Neural cell (in vitro differentiated cells): ENCODE results near the gene TRAF2. TPM values are rescaled to one million over a fixed set of nuclear protein-coding genes. Genes with fewer than 3 reads are reported as not detected.

Experiments
- H2AFZ ChIP-seq: fragments of 200-600, 300-800 bp; sonication (generic), shearing (Covaris generic); 2 replicates; pipeline ENCODE4 v1.6.0; 2014; ENCODE audit warnings: low read depth, mild to moderate bottlenecking, antibody characterized with exemption, low read length, moderate library complexity
- H3F3A ChIP-seq: fragments of 200-600 bp; shearing (Covaris generic); 2 replicates; pipeline ENCODE4 v1.6.1; 2016; ENCODE audit warnings: mild to moderate bottlenecking, moderate library complexity, mixed read lengths, antibody characterized with exemption, low read length; ENCODE audit not compliant: insufficient read depth, poor library complexity, severe bottlenecking
- H3K27ac ChIP-seq: fragments of 200-600, 300-800 bp; sonication (generic), shearing (Covaris generic); 2 replicates; pipeline ENCODE4 v1.5.1; 2014; ENCODE audit warnings: mild to moderate bottlenecking, low read length, moderate library complexity
- H3K27me3 ChIP-seq: fragments of 300-800, 200-600 bp; sonication (generic), shearing (Covaris generic); 2 replicates; pipeline ENCODE4 v1.6.0; 2014; ENCODE audit warnings: mild to moderate bottlenecking, low read depth, low read length, moderate library complexity; ENCODE audit not compliant: insufficient read depth
- H3K36me3 ChIP-seq: fragments of 300-800, 200-600 bp; sonication (generic), shearing (Covaris generic); 2 replicates; pipeline ENCODE4 v1.5.1; 2014; ENCODE audit warnings: mild to moderate bottlenecking, antibody characterized with exemption, low read length, moderate library complexity; ENCODE audit not compliant: insufficient read depth
- H3K4me2 ChIP-seq: fragments of 300-800, 200-600 bp; sonication (generic), shearing (Covaris generic); 2 replicates; pipeline ENCODE4 v1.6.0; 2014; ENCODE audit warnings: mild to moderate bottlenecking, low read length
- H3K4me3 ChIP-seq: fragments of 300-800, 200-600 bp; sonication (generic), shearing (Covaris generic); 2 replicates; pipeline ENCODE4 v1.5.1; 2014; ENCODE audit warnings: mild to moderate bottlenecking, low read length, moderate library complexity
- H3K79me2 ChIP-seq: fragments of 200-600 bp; shearing (Covaris generic); replicated peaks from 2 replicates; pipeline ENCODE4 v1.6.0; 2014; ENCODE audit warnings: mild to moderate bottlenecking, low read length, moderate library complexity; ENCODE audit not compliant: insufficient read depth
- H3K9ac ChIP-seq: fragments of 300-800, 200-600 bp; sonication (generic), shearing (Covaris generic); 2 replicates; pipeline ENCODE4 v1.6.1; 2016; ENCODE audit warnings: mild to moderate bottlenecking, low read length, mixed read lengths
- H3K9me2 ChIP-seq: fragments of 200-600 bp; shearing (Covaris generic); 2 replicates; pipeline ENCODE4 v1.6.1; 2016; ENCODE audit warnings: mild to moderate bottlenecking, low read length, mixed read lengths; ENCODE audit not compliant: insufficient read depth
- H3K9me3 ChIP-seq: fragments of 200-600, 300-800 bp; sonication (generic), shearing (Covaris generic); 2 replicates; pipeline ENCODE4 v1.6.1; 2016; ENCODE audit warnings: mild to moderate bottlenecking, mixed run types, low read length, moderate library complexity, mixed read lengths
- H4K20me1 ChIP-seq: fragments of 200-600 bp; shearing (Covaris generic); 2 replicates; pipeline ENCODE4 v1.6.1; 2016; ENCODE audit warnings: mild to moderate bottlenecking, mixed run types; ENCODE audit not compliant: insufficient read depth
- CTCF ChIP-seq: fragments of 450-650 bp; IDR thresholded peaks from 2 replicates; pipeline ENCODE4 v1.5.1; 2014; ENCODE audit warnings: antibody characterized with exemption, mild to moderate bottlenecking, moderate library complexity; ENCODE audit not compliant: poor library complexity, severe bottlenecking
- EP300 ChIP-seq: fragments of 450-650 bp; conservative IDR thresholded peaks from 2 replicates; pipeline ENCODE4 v1.6.1; 2014; ENCODE audit warnings: antibody characterized with exemption, mild to moderate bottlenecking, moderate library complexity; ENCODE audit not compliant: poor library complexity, severe bottlenecking
- EZH2 ChIP-seq: fragments of 200-600, 300-800 bp; shearing (Covaris generic), sonication (generic); IDR thresholded peaks from 2 replicates; pipeline ENCODE4 v1.6.1; 2014; ENCODE audit warnings: antibody characterized with exemption, low read length, borderline replicate concordance, mild to moderate bottlenecking; ENCODE audit not compliant: insufficient read depth, poor library complexity, severe bottlenecking
- MXI1 ChIP-seq: fragments of 450-650 bp; conservative IDR thresholded peaks from 2 replicates; pipeline ENCODE4 v1.6.1; 2014; ENCODE audit warnings: antibody characterized with exemption, mild to moderate bottlenecking; ENCODE audit not compliant: poor library complexity, severe bottlenecking
- POLR2AphosphoS5 ChIP-seq: IDR thresholded peaks from 2 replicates; pipeline ENCODE4 v1.6.1; 2012
- RAD21 ChIP-seq: fragments of 450-650 bp; conservative IDR thresholded peaks from 2 replicates; pipeline ENCODE4 v1.6.1; 2014; ENCODE audit warnings: antibody characterized with exemption, mild to moderate bottlenecking, moderate library complexity
- SMC3 ChIP-seq: fragments of 450-650 bp; conservative IDR thresholded peaks from 2 replicates; pipeline ENCODE4 v1.6.1; 2014; ENCODE audit warnings: antibody characterized with exemption, mild to moderate bottlenecking, moderate library complexity; ENCODE audit not compliant: poor library complexity
- TAF1 ChIP-seq: IDR thresholded peaks from 2 replicates; pipeline ENCODE4 v1.6.1; 2012; ENCODE audit warnings: low read depth
- polyA plus RNA-seq: library from polyadenylated mRNA; depleted of rRNA; stranded (reverse); fragments of >200 nt; gene quantifications from 2 replicates; pipeline ENCODE4 v1.2.3, GENCODE V29; 2014
- TF ChIP-seq, protein P1 (sequence below): IDR thresholded peaks from 2 replicates; pipeline ENCODE4 v1.6.1; 2012; ENCODE audit warnings: borderline replicate concordance

Gene TRAF2
- polyA plus RNA-seq, 1 donor from 2014 or later = 14.6 TPM

- no peak overlapping the region for H2AFZ ChIP-seq
- H3K36me3 ChIP-seq = no peaks in the 10 kb centered on the region
- H3K9me3 ChIP-seq = no peaks in the 10 kb centered on the region
- TF ChIP-seq EZH2 = no peak
- no peak for TF ChIP-seq POLR2AphosphoS5
- no peak for TF ChIP-seq MXI1
- no peak for TF ChIP-seq TAF1
- TF ChIP-seq EP300 = no peak
- no peak for TF ChIP-seq SMC3
- no peak for TF ChIP-seq CTCF
- TF ChIP-seq, protein P1, sequence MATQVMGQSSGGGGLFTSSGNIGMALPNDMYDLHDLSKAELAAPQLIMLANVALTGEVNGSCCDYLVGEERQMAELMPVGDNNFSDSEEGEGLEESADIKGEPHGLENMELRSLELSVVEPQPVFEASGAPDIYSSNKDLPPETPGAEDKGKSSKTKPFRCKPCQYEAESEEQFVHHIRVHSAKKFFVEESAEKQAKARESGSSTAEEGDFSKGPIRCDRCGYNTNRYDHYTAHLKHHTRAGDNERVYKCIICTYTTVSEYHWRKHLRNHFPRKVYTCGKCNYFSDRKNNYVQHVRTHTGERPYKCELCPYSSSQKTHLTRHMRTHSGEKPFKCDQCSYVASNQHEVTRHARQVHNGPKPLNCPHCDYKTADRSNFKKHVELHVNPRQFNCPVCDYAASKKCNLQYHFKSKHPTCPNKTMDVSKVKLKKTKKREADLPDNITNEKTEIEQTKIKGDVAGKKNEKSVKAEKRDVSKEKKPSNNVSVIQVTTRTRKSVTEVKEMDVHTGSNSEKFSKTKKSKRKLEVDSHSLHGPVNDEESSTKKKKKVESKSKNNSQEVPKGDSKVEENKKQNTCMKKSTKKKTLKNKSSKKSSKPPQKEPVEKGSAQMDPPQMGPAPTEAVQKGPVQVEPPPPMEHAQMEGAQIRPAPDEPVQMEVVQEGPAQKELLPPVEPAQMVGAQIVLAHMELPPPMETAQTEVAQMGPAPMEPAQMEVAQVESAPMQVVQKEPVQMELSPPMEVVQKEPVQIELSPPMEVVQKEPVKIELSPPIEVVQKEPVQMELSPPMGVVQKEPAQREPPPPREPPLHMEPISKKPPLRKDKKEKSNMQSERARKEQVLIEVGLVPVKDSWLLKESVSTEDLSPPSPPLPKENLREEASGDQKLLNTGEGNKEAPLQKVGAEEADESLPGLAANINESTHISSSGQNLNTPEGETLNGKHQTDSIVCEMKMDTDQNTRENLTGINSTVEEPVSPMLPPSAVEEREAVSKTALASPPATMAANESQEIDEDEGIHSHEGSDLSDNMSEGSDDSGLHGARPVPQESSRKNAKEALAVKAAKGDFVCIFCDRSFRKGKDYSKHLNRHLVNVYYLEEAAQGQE = no peak
- TF ChIP-seq RAD21 = no peak
- no peaks in the 10 kb centered on the region for H3K9me2 ChIP-seq
- no peak overlapping the region for H3K9ac ChIP-seq
- H3K27me3 ChIP-seq = no peaks in the 10 kb centered on the region
- no peak overlapping the region for H3K4me3 ChIP-seq
- H3F3A ChIP-seq = no peaks in the 10 kb centered on the region
- H3K4me2 ChIP-seq = no peak overlapping the region
- no peaks in the 10 kb centered on the region for H3K79me2 ChIP-seq
- no peak overlapping the region for H3K27ac ChIP-seq
- no peaks in the 10 kb centered on the region for H4K20me1 ChIP-seq
These were observed 74.6 kb downstream of the TRAF2 start for GRCh38 chr9:136960938-136961275.

DNA sequence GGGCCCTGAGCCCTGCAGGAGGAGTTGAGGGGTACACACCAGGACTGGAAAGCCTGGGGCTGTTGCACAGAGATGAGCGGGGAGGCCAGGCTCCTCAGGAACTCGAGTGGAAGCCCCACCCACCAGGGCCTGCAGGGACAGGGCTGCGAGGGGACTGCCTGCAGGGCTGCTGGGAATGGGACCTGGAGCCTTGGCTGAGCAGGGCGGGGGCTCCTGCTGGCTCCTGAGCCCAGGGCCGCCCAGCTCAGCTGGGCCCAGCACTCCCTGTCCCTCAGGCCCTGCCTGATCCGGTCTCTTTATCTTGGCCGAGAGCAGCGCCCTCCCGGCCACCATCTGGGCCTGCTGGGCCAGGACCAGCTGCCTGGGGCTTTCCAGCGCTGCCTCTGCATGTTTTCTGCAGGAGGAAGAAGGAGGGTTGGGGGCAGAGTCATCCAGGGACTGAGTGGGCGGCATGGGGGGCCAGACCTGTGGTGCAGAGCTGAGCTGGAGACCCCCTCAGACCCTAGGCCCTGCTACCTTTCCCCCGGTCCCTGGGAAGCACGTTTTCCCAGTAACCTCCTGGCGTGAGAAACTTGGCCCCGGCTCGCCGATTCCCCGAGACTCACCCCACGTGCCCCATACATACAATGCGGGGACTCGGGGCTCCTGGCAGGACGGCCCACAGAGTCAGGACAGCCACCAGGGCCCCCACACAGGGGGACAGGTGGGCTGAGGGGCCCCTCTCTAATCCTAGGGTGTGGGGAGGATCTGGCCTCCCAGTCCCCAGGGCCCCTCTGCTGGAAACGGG, 75.2 kb downstream of the TRAF2 start:
- no peak overlapping the region for H3K9ac ChIP-seq
- no peak overlapping the region for H3K27ac ChIP-seq
- H3K4me2 ChIP-seq = no peak overlapping the region
- no peaks in the 10 kb centered on the region for H3K79me2 ChIP-seq
- no peaks in the 10 kb centered on the region for H3K36me3 ChIP-seq
- no peak overlapping the region for H2AFZ ChIP-seq
- no peaks in the 10 kb centered on the region for H3K27me3 ChIP-seq
- no peaks in the 10 kb centered on the region for H3F3A ChIP-seq
- no peaks in the 10 kb centered on the region for H3K9me3 ChIP-seq
- no peaks in the 10 kb centered on the region for H3K9me2 ChIP-seq
- no peaks in the 10 kb centered on the region for H4K20me1 ChIP-seq
- no peak overlapping the region for H3K4me3 ChIP-seq
- TF ChIP-seq, protein P1 = no peak
- no peak for TF ChIP-seq RAD21
- TF ChIP-seq POLR2AphosphoS5 = no peak
- TF ChIP-seq EZH2 = no peak
- no peak for TF ChIP-seq TAF1
- no peak for TF ChIP-seq CTCF
- TF ChIP-seq EP300 = no peak
- TF ChIP-seq MXI1 = no peak
